Esophagus (tissue), 2 donors: Measurements from ENCODE around the gene KIF2A. TPM values are rescaled to one million over a fixed set of nuclear protein-coding genes. Genes with fewer than 3 reads are reported as not detected.

ENCODE experiments used
- H3K27ac ChIP-seq, 2 donors: one replicate each; pipeline ENCODE4 v1.5.1; 2013; ENCODE audit warnings: low read depth in 2 of 2, mild to moderate bottlenecking in 2 of 2, inconsistent platforms in 1 of 2, low read length in 1 of 2, moderate library complexity in 1 of 2
- H3K27me3 ChIP-seq, 2 donors: one replicate each; pipeline ENCODE4 v1.6.1; 2013; ENCODE audit warnings: low read length in 2 of 2, control low read depth in 1 of 2, mild to moderate bottlenecking in 1 of 2; ENCODE audit not compliant: insufficient read depth in 2 of 2, control insufficient read depth in 1 of 2
- H3K36me3 ChIP-seq, 2 donors: one replicate each; pipeline ENCODE4 v1.6.1; 2013; ENCODE audit warnings: low read length in 1 of 2; ENCODE audit not compliant: control insufficient read depth in 2 of 2, insufficient read depth in 2 of 2
- H3K4me1 ChIP-seq, 2 donors: one replicate each; pipeline ENCODE4 v1.6.1; 2013; ENCODE audit warnings: low read length in 1 of 2; ENCODE audit not compliant: control insufficient read depth in 2 of 2, insufficient read depth in 2 of 2
- H3K4me3 ChIP-seq, 2 donors: one replicate each; pipeline ENCODE4 v1.5.1; 2013; ENCODE audit warnings: low read length in 2 of 2, mild to moderate bottlenecking in 2 of 2, low read depth in 1 of 2, moderate library complexity in 1 of 2
- H3K9me3 ChIP-seq, 2 donors: one replicate each; pipeline ENCODE4 v1.6.1; 2013; ENCODE audit warnings: mild to moderate bottlenecking in 2 of 2, low read depth in 1 of 2, low read length in 1 of 2, moderate library complexity in 1 of 2; ENCODE audit not compliant: control insufficient read depth in 2 of 2, insufficient read depth in 1 of 2
- WGBS, 2 donors: extraction: QIAGEN DNeasy Blood & Tissue Kit; methylation state at CpG; one replicate each; pipeline ENCODE4 v1.1.7; 2013; 5-methylcytosine and 5-hydroxymethylcytosine counted together
- polyA plus RNA-seq, 2 donors: library from polyadenylated mRNA; stranded (reverse); fragments of 200-250 nt; gene quantifications; one replicate each; pipeline ENCODE4 v1.2.3, GENCODE V29; 2013
- donor health status: healthy with polysubstance abuse.
- donor health status: Bipolar disorder and iron deficiency.

Gene KIF2A
- polyA plus RNA-seq, 2 donors, result 3.3 to 6.2 TPM

DNA sequence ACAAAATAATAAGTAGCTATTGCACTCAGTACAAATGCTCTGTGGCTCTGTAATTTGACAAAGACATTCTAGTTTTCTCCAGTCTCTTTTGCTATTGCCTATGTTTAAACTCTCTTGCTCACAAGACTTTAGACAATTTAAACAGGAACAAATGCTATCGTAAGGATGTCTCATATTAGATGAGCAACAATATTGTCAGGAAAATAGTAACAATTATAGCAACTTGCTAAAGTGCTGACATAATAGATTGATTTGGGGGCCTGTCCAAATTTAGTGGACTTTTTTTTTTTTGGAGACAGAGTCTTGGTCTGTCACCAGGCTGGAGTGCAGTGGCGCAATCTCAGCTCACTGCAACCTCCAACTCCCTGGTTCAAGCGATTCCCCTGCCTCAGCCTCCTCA is 11.8 kb downstream of the KIF2A start:
- H3K4me3 ChIP-seq, result no peak overlapping the region
- peaks cover 0 to 2% of the 10 kb centered on the region in 2 donors for H3K36me3 ChIP-seq
- H3K27me3 ChIP-seq, result no peaks in the 10 kb centered on the region
- H3K27ac ChIP-seq, result no peak overlapping the region
- 79 to 93% methylated on average over 3 of the region's 3 CpGs for WGBS, 2 donors
- no peaks in the 10 kb centered on the region for H3K9me3 ChIP-seq
- H3K4me1 ChIP-seq, result no peaks in the 10 kb centered on the region

GRCh38 chr5:62322484-62322883 is 16.5 kb downstream of the KIF2A start:
- no peaks in the 10 kb centered on the region for H3K9me3 ChIP-seq
- no peak overlapping the region for H3K4me3 ChIP-seq
- WGBS, 2 donors, result 72 to 86% methylated on average over 1 of the region's 1 CpG

DNA sequence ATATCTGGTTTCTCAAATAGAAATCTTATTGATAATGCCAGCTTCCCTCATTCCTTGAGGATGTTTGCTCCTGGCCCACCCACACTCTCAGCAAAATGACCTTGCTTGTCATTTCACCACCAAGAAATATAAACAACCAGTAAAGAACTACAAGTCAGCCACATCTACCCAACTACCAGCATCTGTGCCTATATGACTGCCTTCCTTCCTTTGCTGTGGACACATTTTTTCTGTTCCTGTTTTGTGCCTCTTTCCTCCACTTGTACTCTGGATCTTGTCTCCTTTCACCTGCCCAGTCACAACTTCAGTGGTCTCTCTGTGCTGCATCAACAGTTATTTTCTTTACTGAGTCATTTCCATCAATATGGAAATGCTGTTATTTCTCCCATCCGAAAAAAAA is 20.3 kb downstream of the KIF2A start:
- Histone ChIP-seq H3K4me3 (no peak overlapping the region), H3K27ac (no peak overlapping the region), H3K27me3 (no peaks in the 10 kb centered on the region), H3K36me3 (peaks cover 0 to 2% of the 10 kb centered on the region in 2 donors), H3K4me1 (no peaks in the 10 kb centered on the region), H3K9me3 (no peaks in the 10 kb centered on the region)
- 86 to 93% methylated on average over 1 of the region's 1 CpG for WGBS, 2 donors

More at GRCh38 chr5:62322484-62322883, 16.5 kb downstream of the KIF2A start:
- peaks cover 0 to 2% of the 10 kb centered on the region in 2 donors for H3K36me3 ChIP-seq
- no peak overlapping the region for H3K27ac ChIP-seq
- no peaks in the 10 kb centered on the region for H3K27me3 ChIP-seq
- H3K4me1 ChIP-seq, result no peaks in the 10 kb centered on the region

- H3K9me3 ChIP-seq, result no peaks in the 10 kb centered on the region
- WGBS, 2 donors, result 90 to 91% methylated on average over 4 of the region's 4 CpGs
- H3K4me3 ChIP-seq, result no peak overlapping the region
- H3K27ac ChIP-seq, result no peak overlapping the region
- H3K4me1 ChIP-seq, result no peaks in the 10 kb centered on the region
- no peaks in the 10 kb centered on the region for H3K27me3 ChIP-seq
- peaks cover 0 to 2% of the 10 kb centered on the region in 2 donors for H3K36me3 ChIP-seq
These were observed 20.7 kb downstream of the KIF2A start for GRCh38 chr5:62326702-62327101.

- Histone ChIP-seq H3K9me3 (no peaks in the 10 kb centered on the region), H3K36me3 (no peaks in the 10 kb centered on the region), H3K4me3 (no peak overlapping the region), H3K27ac (no peak overlapping the region), H3K27me3 (no peaks in the 10 kb centered on the region), H3K4me1 (no peaks in the 10 kb centered on the region)
- 79 to 83% methylated on average over 9 of the region's 9 CpGs for WGBS, 2 donors
These were observed 21.4 kb downstream of the KIF2A start for GRCh38 chr5:62327138-62328053.

- Histone ChIP-seq H3K27ac (no peak overlapping the region), H3K4me1 (peaks cover 0 to 5% of the 10 kb centered on the region in 2 donors), H3K27me3 (no peaks in the 10 kb centered on the region), H3K4me3 (no peak overlapping the region), H3K36me3 (no peaks in the 10 kb centered on the region), H3K9me3 (no peaks in the 10 kb centered on the region)
- WGBS, 2 donors, result 80 to 87% methylated on average over 7 of the region's 7 CpGs
These were observed 22.9 kb downstream of the KIF2A start for GRCh38 chr5:62328772-62329491.

- Histone ChIP-seq H3K4me3 (no peak overlapping the region), H3K36me3 (peaks cover 0 to 3% of the 10 kb centered on the region in 2 donors), H3K27me3 (no peaks in the 10 kb centered on the region), H3K4me1 (peaks cover 0 to 7% of the 10 kb centered on the region in 2 donors), H3K27ac (no peak overlapping the region), H3K9me3 (no peaks in the 10 kb centered on the region)
- 91 to 100% methylated on average over 1 of the region's 1 CpG for WGBS, 2 donors
These were observed 24.3 kb downstream of the KIF2A start for GRCh38 chr5:62330302-62330701.

DNA sequence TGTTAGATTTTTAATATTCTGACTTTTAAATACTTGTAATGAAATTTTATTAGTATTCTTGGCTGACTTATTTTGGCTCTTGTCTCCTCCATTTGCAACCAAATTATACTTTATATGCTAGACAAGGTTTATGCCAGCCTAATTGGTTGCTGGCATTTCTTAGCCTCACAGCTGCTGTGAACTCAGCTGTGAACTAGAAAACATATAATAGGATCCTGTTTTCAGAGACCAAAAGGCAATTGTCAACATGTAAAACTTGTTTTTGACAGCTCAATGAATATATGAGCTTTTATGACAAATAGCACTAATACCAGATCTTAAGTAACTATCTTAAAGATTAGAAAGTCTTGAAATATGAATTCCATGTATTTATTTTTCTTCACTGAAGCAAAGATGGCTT is 25.9 kb downstream of the KIF2A start:
- Histone ChIP-seq H3K27ac (no peak overlapping the region), H3K36me3 (peaks cover 0 to 4% of the 10 kb centered on the region in 2 donors), H3K4me3 (no peak overlapping the region), H3K4me1 (peaks cover 0 to 7% of the 10 kb centered on the region in 2 donors), H3K27me3 (no peaks in the 10 kb centered on the region), H3K9me3 (no peaks in the 10 kb centered on the region)

- Histone ChIP-seq H3K4me1 (peaks cover 0 to 7% of the 10 kb centered on the region in 2 donors), H3K9me3 (no peaks in the 10 kb centered on the region), H3K27me3 (no peaks in the 10 kb centered on the region), H3K36me3 (peaks cover 0 to 4% of the 10 kb centered on the region in 2 donors), H3K4me3 (no peak overlapping the region), H3K27ac (no peak overlapping the region)
- WGBS, 2 donors, result 85% methylated on average over 8 of the region's 8 CpGs
These were observed 27.3 kb downstream of the KIF2A start for GRCh38 chr5:62333250-62333794.
